Prostate gland (tissue), 2 donors: ENCODE measurements around the gene TUBGCP2. TPM values are rescaled to one million over a fixed set of nuclear protein-coding genes. Genes with fewer than 3 reads are reported as not detected.

Experiments used
- DNase-seq: peaks from one replicate; pipeline ENCODE4 v3.0.0-alpha.2; 2019; ENCODE audit warnings: low spot score
- H3K27ac ChIP-seq, 2 donors: fragments of 200-600 bp; sonication (generic); 2 replicates each; pipeline ENCODE4 v1.5.1; 2017 to 2019
- H3K27me3 ChIP-seq: fragments of 200-600 bp; sonication (generic); replicated peaks from 2 replicates; pipeline ENCODE4 v1.5.1; 2019; ENCODE audit not compliant: insufficient read depth
- H3K36me3 ChIP-seq, 2 donors: fragments of 200-600 bp; sonication (generic); 1 replicate in 1 of 2; 2 replicates in 1 of 2; pipeline versions ENCODE4 v1.5.1 to v1.8.1; 2017 to 2019
- H3K4me1 ChIP-seq: fragments of 200-600 bp; sonication (generic); replicated peaks from 2 replicates; pipeline ENCODE4 v1.5.1; 2019
- H3K4me3 ChIP-seq, 2 donors: fragments of 200-600 bp; sonication (generic); 2 replicates each; pipeline ENCODE4 v1.5.1; 2017 to 2019
- H3K9me3 ChIP-seq: fragments of 200-600 bp; sonication (generic); 2 replicates; pipeline ENCODE4 v1.5.1; 2017
- CTCF ChIP-seq, 4 experiments: fragments of 200-600 bp in 2 of 4; fragments of 450-650 bp in 2 of 4; sonication (generic) in 2 of 4; IDR thresholded peaks; 1 replicate in 3 of 4; 2 replicates in 1 of 4; pipeline ENCODE4 v1.5.1; 2016 to 2019; ENCODE audit warnings: antibody characterized with exemption in 4 of 4, mild to moderate bottlenecking in 2 of 4, moderate library complexity in 2 of 4
- POLR2A ChIP-seq: fragments of 450-650 bp; IDR thresholded peaks from one replicate; pipeline ENCODE4 v1.6.1; 2016; ENCODE audit warnings: antibody characterized with exemption, mild to moderate bottlenecking
- POLR2AphosphoS5 ChIP-seq: sonication (generic); formaldehyde crosslinking; IDR thresholded peaks from one replicate; pipeline ENCODE4 v1.6.1; 2017; ENCODE audit warnings: antibody characterized with exemption
- WGBS: methylation state at CpG from one replicate; pipeline ENCODE4 v1.1.5; 2018; 5-methylcytosine and 5-hydroxymethylcytosine counted together
- intact Hi-C: fragments of 100-400 bp; cut with DNase I; formaldehyde crosslinking; loops from one replicate; pipeline ENCODE4 v1.14.2; 2022
- total RNA-seq, 2 donors: library from RNA; depleted of rRNA; stranded (reverse); fragments of >200 nt; gene quantifications; one replicate each; pipeline ENCODE4 v1.1.0, GENCODE V29; 2016

Gene TUBGCP2
- total RNA-seq, 2 donors from 2014 or later, result 53.5 to 78.5 TPM

GRCh38 chr10:133263674-133264073 lies 45.0 kb downstream of the TUBGCP2 start:
- H3K27ac ChIP-seq, result no peak overlapping the region
- no peaks in the 10 kb centered on the region for H3K9me3 ChIP-seq
- WGBS, result 87% methylated on average over 10 of the region's 10 CpGs
- no peak overlapping the region for H3K4me3 ChIP-seq
- DNase-seq, result no peak
- intact Hi-C loops, result no loop called here
- no peak for TF ChIP-seq POLR2AphosphoS5
- H3K27me3 ChIP-seq, result no peaks in the 10 kb centered on the region
- peaks cover 9% of the 10 kb centered on the region for H3K4me1 ChIP-seq
- H3K36me3 ChIP-seq, result no peaks in the 10 kb centered on the region

GRCh38 chr10:133262696-133263095 lies 46.0 kb downstream of the TUBGCP2 start:
- TF ChIP-seq POLR2AphosphoS5, result no peak
- TF ChIP-seq POLR2A, result no peak
- no peaks in the 10 kb centered on the region for H3K9me3 ChIP-seq
- intact Hi-C loops, result no loop called here
- H3K36me3 ChIP-seq, result no peaks in the 10 kb centered on the region
- no peak overlapping the region for H3K27ac ChIP-seq
- peaks cover 16% of the 10 kb centered on the region for H3K4me1 ChIP-seq
- 85% methylated on average over 14 of the region's 14 CpGs for WGBS
- peak overlapping the region in 1 of 2 donors; percentile 84 for H3K4me3 ChIP-seq
- no peaks in the 10 kb centered on the region for H3K27me3 ChIP-seq
- DNase-seq, result no peak

GRCh38 chr10:133261726-133262325 lies 46.8 kb downstream of the TUBGCP2 start:
- intact Hi-C loops, result no loop called here

GRCh38 chr10:133260895-133261725 lies 47.6 kb downstream of the TUBGCP2 start:
- intact Hi-C loops, result no loop called here
- no peaks in the 10 kb centered on the region for H3K36me3 ChIP-seq
- no peaks in the 10 kb centered on the region for H3K27me3 ChIP-seq
- 39% methylated on average over 28 of the region's 50 CpGs for WGBS
- peak; percentile 29 for DNase-seq
- peak overlapping the region; percentile 85 to 91 for H3K27ac ChIP-seq
- H3K9me3 ChIP-seq, result no peaks in the 10 kb centered on the region
- peak overlapping the region; percentile 75 to 84 for H3K4me3 ChIP-seq
- TF ChIP-seq CTCF (IDR thresholded peaks at IDR 0.05) (no peak), POLR2AphosphoS5 (no peak), POLR2A (no peak)
- peaks cover 23% of the 10 kb centered on the region for H3K4me1 ChIP-seq

More at GRCh38 chr10:133261726-133262325, 46.8 kb downstream of the TUBGCP2 start:
- peak; percentile 89 for DNase-seq
- peaks cover 23% of the 10 kb centered on the region for H3K4me1 ChIP-seq
- no peaks in the 10 kb centered on the region for H3K9me3 ChIP-seq
- H3K27ac ChIP-seq, result peak overlapping the region; percentile 85 to 91
- no peaks in the 10 kb centered on the region for H3K27me3 ChIP-seq
- peak overlapping the region; percentile 75 to 84 for H3K4me3 ChIP-seq
- 6% methylated on average over 32 of the region's 79 CpGs for WGBS
- no peaks in the 10 kb centered on the region for H3K36me3 ChIP-seq
- TF ChIP-seq POLR2A, result peak; percentile 55
- TF ChIP-seq CTCF (IDR thresholded peaks at IDR 0.05), result no peak

- H3K9me3 ChIP-seq, result no peaks in the 10 kb centered on the region
- intact Hi-C loops, result no loop called here
- no peaks in the 10 kb centered on the region for H3K27me3 ChIP-seq
- TF ChIP-seq POLR2AphosphoS5, result no peak
- TF ChIP-seq POLR2A, result no peak
- no peak for TF ChIP-seq CTCF (IDR thresholded peaks at IDR 0.05)
- WGBS, result 73% methylated on average over 12 of the region's 12 CpGs
- no peak overlapping the region for H3K4me3 ChIP-seq
- H3K4me1 ChIP-seq, result peaks cover 23% of the 10 kb centered on the region
- H3K36me3 ChIP-seq, result no peaks in the 10 kb centered on the region
- no peak for DNase-seq
- no peak overlapping the region for H3K27ac ChIP-seq
Observed at GRCh38 chr10:133259602-133259989, 49.1 kb downstream of the TUBGCP2 start.
